GM12873 (cell line): ENCODE data around the gene FUT3.

Source experiments
- CTCF ChIP-seq: IDR thresholded peaks from 2 replicates; pipeline ENCODE4 v1.5.1; 2012; ENCODE audit warnings: low read depth, mild to moderate bottlenecking, moderate library complexity, low read length, control low read depth; ENCODE audit not compliant: insufficient read depth; ENCODE audit errors: missing control alignments

Gene FUT3

GRCh38 chr19:5843295-5843927 is 7.8 kb downstream of the FUT3 start:
- no peak for TF ChIP-seq CTCF

GRCh38 chr19:5839065-5840017 is 11.9 kb downstream of the FUT3 start, which contains the start of gene FUT6:
FUT6 (minus strand) TSS chr19:5839702; CDS start chr19:5832567, 7,135 bp downstream.
- no peak for TF ChIP-seq CTCF

GRCh38 chr19:5838353-5839064 is 12.7 kb downstream of the FUT3 start:
- no peak for TF ChIP-seq CTCF

GRCh38 chr19:5837761-5838352 is 13.4 kb downstream of the FUT3 start:
- no peak for TF ChIP-seq CTCF

GRCh38 chr19:5832527-5833216 is 18.6 kb downstream of the FUT3 start:
- no peak for TF ChIP-seq CTCF

- TF ChIP-seq CTCF = no peak
Measured at GRCh38 chr19:5832061-5832460, 19.2 kb downstream of the FUT3 start.

GRCh38 chr19:5831159-5831558 is 20.1 kb downstream of the FUT3 start:
- TF ChIP-seq CTCF = no peak
